ENCODE data around the gene HS3ST2.
"Not testable (repeated sequence)": the region's sequence is repeated elsewhere in the genome, so short reads cannot be mapped to it uniquely, and the experiment has no call there.

HS3ST2 gene

GRCh38 chr16:22882981-22883380, 69.0 kb downstream of the HS3ST2 start:
- Histone ChIP-seq H3K9me3 (ENCODE audit: low read length) (no peaks in the 10 kb centered on the region), H3K4me1 (ENCODE audit: insufficient read depth, low read length) (no peaks in the 10 kb centered on the region), H3K4me3 (ENCODE audit: low read depth in 1 of 2, low read length in 2 of 2) (no peak overlapping the region), H3K27ac (ENCODE audit: low read depth, low read length) (no peak overlapping the region), H3K36me3 (ENCODE audit: insufficient read depth, low read length) (no peaks in the 10 kb centered on the region), H3K9ac (ENCODE audit: low read length) (no peak overlapping the region), H3K27me3 (ENCODE audit: control insufficient read depth in 1 of 2, insufficient read depth in 2 of 2, low read length in 2 of 2) (no peaks in the 10 kb centered on the region)

DNA sequence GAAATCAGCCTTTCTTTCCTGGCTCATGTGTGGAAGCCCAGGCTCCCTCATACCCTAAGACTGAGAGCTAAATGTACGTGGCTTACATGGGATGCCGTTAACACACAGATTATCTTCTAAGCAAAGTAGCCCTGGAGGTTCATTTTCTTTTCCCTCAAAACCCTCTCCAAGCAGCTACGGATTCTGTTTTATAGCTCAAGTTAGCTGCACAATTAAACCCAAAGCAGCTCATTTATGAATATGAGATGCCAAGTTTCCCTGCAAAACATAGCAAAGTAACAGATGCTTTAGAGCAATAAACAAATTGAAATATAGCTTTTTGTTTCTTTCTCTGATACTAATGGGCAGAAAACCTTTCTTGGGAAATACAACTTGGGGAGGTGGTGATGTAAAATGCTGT, 72.0 kb downstream of the HS3ST2 start:
- no peaks in the 10 kb centered on the region for H3K36me3 ChIP-seq (ENCODE audit: insufficient read depth, low read length)
- no peak overlapping the region for H3K4me3 ChIP-seq (ENCODE audit: low read depth in 1 of 2, low read length in 2 of 2)
- no peaks in the 10 kb centered on the region for H3K4me1 ChIP-seq (ENCODE audit: insufficient read depth, low read length)
- H3K27ac ChIP-seq (ENCODE audit: low read depth, low read length), result no peak overlapping the region
- no peak overlapping the region for H3K9ac ChIP-seq (ENCODE audit: low read length)
- no peaks in the 10 kb centered on the region for H3K9me3 ChIP-seq (ENCODE audit: low read length)
- no peaks in the 10 kb centered on the region for H3K27me3 ChIP-seq (ENCODE audit: control insufficient read depth in 1 of 2, insufficient read depth in 2 of 2, low read length in 2 of 2)

- H3K27me3 ChIP-seq (ENCODE audit: control insufficient read depth in 1 of 2, insufficient read depth in 2 of 2, low read length in 2 of 2), result no peaks in the 10 kb centered on the region
- H3K36me3 ChIP-seq (ENCODE audit: insufficient read depth, low read length), result no peaks in the 10 kb centered on the region
- no peak overlapping the region for H3K4me3 ChIP-seq (ENCODE audit: low read depth in 1 of 2, low read length in 2 of 2)
- no peak overlapping the region for H3K9ac ChIP-seq (ENCODE audit: low read length)
- H3K27ac ChIP-seq (ENCODE audit: low read depth, low read length), result no peak overlapping the region
- H3K9me3 ChIP-seq (ENCODE audit: low read length), result no peaks in the 10 kb centered on the region
- no peaks in the 10 kb centered on the region for H3K4me1 ChIP-seq (ENCODE audit: insufficient read depth, low read length)
These were observed 73.0 kb downstream of the HS3ST2 start for GRCh38 chr16:22886927-22887326.

GRCh38 chr16:22887445-22887844, 73.5 kb downstream of the HS3ST2 start:
- H3K4me3 ChIP-seq (ENCODE audit: low read depth in 1 of 2, low read length in 2 of 2), result no peak overlapping the region
- H3K4me1 ChIP-seq (ENCODE audit: insufficient read depth, low read length), result no peaks in the 10 kb centered on the region
- no peaks in the 10 kb centered on the region for H3K27me3 ChIP-seq (ENCODE audit: control insufficient read depth in 1 of 2, insufficient read depth in 2 of 2, low read length in 2 of 2)
- H3K27ac ChIP-seq (ENCODE audit: low read depth, low read length), result no peak overlapping the region
- no peaks in the 10 kb centered on the region for H3K36me3 ChIP-seq (ENCODE audit: insufficient read depth, low read length)
- no peaks in the 10 kb centered on the region for H3K9me3 ChIP-seq (ENCODE audit: low read length)
- H3K9ac ChIP-seq (ENCODE audit: low read length), result no peak overlapping the region

DNA sequence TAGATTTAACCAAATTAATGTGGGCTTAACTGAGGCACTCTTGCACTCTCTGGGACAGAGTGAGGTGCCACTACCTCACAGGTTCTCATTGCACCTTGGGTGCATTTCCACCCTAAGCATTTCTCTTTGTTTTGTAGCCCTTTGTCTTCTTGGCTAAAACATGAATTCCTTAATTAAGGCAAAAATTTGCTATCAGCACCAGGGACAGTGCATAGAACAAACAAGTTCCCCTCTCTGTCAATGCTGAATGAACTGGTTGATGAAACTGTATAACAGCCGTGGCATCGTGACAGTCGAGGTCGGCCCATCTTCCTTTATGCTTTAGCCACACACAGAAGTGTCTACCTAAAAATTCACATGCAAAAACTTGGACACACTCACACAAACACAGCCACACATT, 74.8 kb downstream of the HS3ST2 start:
- Histone ChIP-seq H3K36me3 (ENCODE audit: insufficient read depth, low read length) (no peaks in the 10 kb centered on the region), H3K9ac (ENCODE audit: low read length) (no peak overlapping the region), H3K27ac (ENCODE audit: low read depth, low read length) (no peak overlapping the region), H3K9me3 (ENCODE audit: low read length) (no peaks in the 10 kb centered on the region), H3K27me3 (ENCODE audit: control insufficient read depth in 1 of 2, insufficient read depth in 2 of 2, low read length in 2 of 2) (no peaks in the 10 kb centered on the region), H3K4me1 (ENCODE audit: insufficient read depth, low read length) (no peaks in the 10 kb centered on the region), H3K4me3 (ENCODE audit: low read depth in 1 of 2, low read length in 2 of 2) (no peak overlapping the region)

DNA sequence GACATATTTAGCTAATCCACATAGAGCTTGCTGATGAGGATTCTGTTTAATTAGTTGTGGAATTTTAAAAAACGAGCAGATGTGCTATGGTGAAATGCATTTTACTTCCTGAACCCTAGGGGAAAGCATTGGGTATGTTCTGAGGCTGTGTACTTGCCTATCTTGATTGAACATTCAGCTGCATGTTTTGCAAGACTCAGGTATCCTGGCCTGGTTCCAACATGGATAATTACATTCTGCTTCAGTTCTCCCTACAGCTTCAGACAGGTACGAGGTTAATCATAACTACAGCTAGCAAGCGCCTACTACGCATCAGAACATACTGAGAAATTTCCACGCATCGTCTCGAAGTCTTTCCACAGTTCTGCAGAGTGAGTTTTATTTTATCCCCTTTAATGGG, 77.0 kb downstream of the HS3ST2 start:
- H3K27me3 ChIP-seq (ENCODE audit: control insufficient read depth in 1 of 2, insufficient read depth in 2 of 2, low read length in 2 of 2), result no peaks in the 10 kb centered on the region
- H3K9me3 ChIP-seq (ENCODE audit: low read length), result no peaks in the 10 kb centered on the region
- no peak overlapping the region for H3K9ac ChIP-seq (ENCODE audit: low read length)
- H3K36me3 ChIP-seq (ENCODE audit: insufficient read depth, low read length), result no peaks in the 10 kb centered on the region
- H3K4me3 ChIP-seq (ENCODE audit: low read depth in 1 of 2, low read length in 2 of 2), result no peak overlapping the region
- H3K4me1 ChIP-seq (ENCODE audit: insufficient read depth, low read length), result no peaks in the 10 kb centered on the region
- no peak overlapping the region for H3K27ac ChIP-seq (ENCODE audit: low read depth, low read length)

DNA sequence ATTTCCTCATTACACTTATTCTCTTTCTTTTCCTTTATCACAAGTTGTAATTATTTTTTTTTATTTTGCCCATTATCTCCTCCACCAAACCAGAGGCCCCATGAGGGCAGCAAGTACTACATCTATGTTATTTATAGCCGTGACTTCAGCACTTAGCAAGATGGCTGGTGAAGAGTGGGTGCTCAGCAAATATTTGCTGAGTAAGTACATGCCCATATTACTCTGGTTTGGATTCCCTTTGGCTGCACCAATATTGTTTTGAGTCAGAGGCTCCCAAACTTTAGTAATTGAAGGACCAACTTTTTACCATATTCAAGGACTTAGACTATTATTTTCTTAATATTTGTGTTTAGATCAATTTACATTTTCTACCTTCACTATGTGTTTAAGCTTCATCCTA, 83.2 kb downstream of the HS3ST2 start:
- H3K36me3 ChIP-seq (ENCODE audit: insufficient read depth, low read length), result no peaks in the 10 kb centered on the region
- no peak overlapping the region for H3K27ac ChIP-seq (ENCODE audit: low read depth, low read length)
- H3K9me3 ChIP-seq (ENCODE audit: low read length), result no peaks in the 10 kb centered on the region
- H3K27me3 ChIP-seq (ENCODE audit: control insufficient read depth in 1 of 2, insufficient read depth in 2 of 2, low read length in 2 of 2), result no peaks in the 10 kb centered on the region
- no peak overlapping the region for H3K4me3 ChIP-seq (ENCODE audit: low read depth in 1 of 2, low read length in 2 of 2)
- no peak overlapping the region for H3K9ac ChIP-seq (ENCODE audit: low read length)
- H3K4me1 ChIP-seq (ENCODE audit: insufficient read depth, low read length), result no peaks in the 10 kb centered on the region

- Histone ChIP-seq H3K27ac (ENCODE audit: low read depth, low read length) (no peak overlapping the region), H3K27me3 (ENCODE audit: control insufficient read depth in 1 of 2, insufficient read depth in 2 of 2, low read length in 2 of 2) (no peaks in the 10 kb centered on the region), H3K4me3 (ENCODE audit: low read depth in 1 of 2, low read length in 2 of 2) (no peak overlapping the region), H3K9ac (ENCODE audit: low read length) (no peak overlapping the region), H3K9me3 (ENCODE audit: low read length) (no peaks in the 10 kb centered on the region), H3K36me3 (ENCODE audit: insufficient read depth, low read length) (no peaks in the 10 kb centered on the region), H3K4me1 (ENCODE audit: insufficient read depth, low read length) (no peaks in the 10 kb centered on the region)
These were observed 84.2 kb downstream of the HS3ST2 start for GRCh38 chr16:22898131-22898530.

DNA sequence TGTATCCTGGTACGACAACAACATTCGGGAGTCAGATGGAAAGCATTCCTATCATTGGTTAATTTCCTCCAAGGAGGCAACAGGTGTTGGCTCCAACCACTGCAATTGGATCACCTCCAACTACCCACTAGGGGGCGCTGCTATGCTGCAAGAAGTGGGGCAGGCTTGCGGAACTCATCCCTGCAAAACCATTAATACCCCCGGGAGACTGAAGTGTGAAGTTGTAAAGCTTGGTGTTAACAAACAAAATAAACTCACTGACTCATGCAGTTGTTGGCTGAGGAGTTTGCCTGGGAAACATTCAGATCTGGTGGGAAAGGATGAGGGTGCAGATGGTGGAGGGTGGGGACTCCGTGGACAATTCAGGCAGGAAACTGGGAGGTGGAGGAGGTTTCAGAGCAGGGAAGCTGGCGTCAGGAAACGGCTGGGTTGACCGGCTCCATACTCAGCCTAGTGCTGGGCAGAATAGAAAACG, 84.9 kb downstream of the HS3ST2 start:
- Histone ChIP-seq H3K9ac (ENCODE audit: low read length) (no peak overlapping the region), H3K36me3 (ENCODE audit: insufficient read depth, low read length) (no peaks in the 10 kb centered on the region), H3K27ac (ENCODE audit: low read depth, low read length) (no peak overlapping the region), H3K27me3 (ENCODE audit: control insufficient read depth in 1 of 2, insufficient read depth in 2 of 2, low read length in 2 of 2) (no peaks in the 10 kb centered on the region), H3K9me3 (ENCODE audit: low read length) (no peaks in the 10 kb centered on the region), H3K4me3 (ENCODE audit: low read depth in 1 of 2, low read length in 2 of 2) (no peak overlapping the region), H3K4me1 (ENCODE audit: insufficient read depth, low read length) (no peaks in the 10 kb centered on the region)

GRCh38 chr16:22899567-22899966, 85.6 kb downstream of the HS3ST2 start:
- H3K27me3 ChIP-seq (ENCODE audit: control insufficient read depth in 1 of 2, insufficient read depth in 2 of 2, low read length in 2 of 2); H3K9me3 ChIP-seq (ENCODE audit: low read length); H3K4me3 ChIP-seq (ENCODE audit: low read depth in 1 of 2, low read length in 2 of 2); H3K27ac ChIP-seq (ENCODE audit: low read depth, low read length); H3K36me3 ChIP-seq (ENCODE audit: insufficient read depth, low read length); H3K4me1 ChIP-seq (ENCODE audit: insufficient read depth, low read length); H3K9ac ChIP-seq (ENCODE audit: low read length): not testable (repeated sequence)

DNA sequence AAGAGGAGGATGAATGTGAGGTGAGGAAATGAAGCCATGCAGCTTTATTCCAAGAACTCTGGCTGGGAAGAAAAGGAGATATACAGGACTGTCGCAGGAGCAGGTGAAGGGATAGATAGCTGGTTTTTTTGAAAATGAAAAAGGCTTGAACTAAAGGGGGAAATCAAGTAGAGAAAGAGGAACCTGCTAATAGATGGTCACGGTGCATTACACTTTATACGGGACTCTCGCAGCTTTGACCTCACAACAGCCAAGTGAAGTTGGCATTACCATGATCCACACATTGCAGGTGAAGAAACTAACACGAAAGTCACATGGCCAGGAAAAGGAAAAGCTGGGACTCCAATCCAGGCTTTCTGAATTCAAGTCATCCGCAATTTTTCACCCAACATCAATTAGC, 86.9 kb downstream of the HS3ST2 start:
- Histone ChIP-seq H3K27ac (ENCODE audit: low read depth, low read length) (no peak overlapping the region), H3K36me3 (ENCODE audit: insufficient read depth, low read length) (no peaks in the 10 kb centered on the region), H3K4me1 (ENCODE audit: insufficient read depth, low read length) (no peaks in the 10 kb centered on the region), H3K27me3 (ENCODE audit: control insufficient read depth in 1 of 2, insufficient read depth in 2 of 2, low read length in 2 of 2) (no peaks in the 10 kb centered on the region), H3K9ac (ENCODE audit: low read length) (no peak overlapping the region), H3K9me3 (ENCODE audit: low read length) (no peaks in the 10 kb centered on the region), H3K4me3 (ENCODE audit: low read depth in 1 of 2, low read length in 2 of 2) (no peak overlapping the region)

- H3K27me3 ChIP-seq (ENCODE audit: control insufficient read depth in 1 of 2, insufficient read depth in 2 of 2, low read length in 2 of 2), result no peaks in the 10 kb centered on the region
- no peak overlapping the region for H3K4me3 ChIP-seq (ENCODE audit: low read depth in 1 of 2, low read length in 2 of 2)
These were observed 87.6 kb downstream of the HS3ST2 start for GRCh38 chr16:22901563-22901962.

More at GRCh38 chr16:22901563-22901962, 87.6 kb downstream of the HS3ST2 start:
- H3K36me3 ChIP-seq (ENCODE audit: insufficient read depth, low read length), result no peaks in the 10 kb centered on the region
- H3K9ac ChIP-seq (ENCODE audit: low read length), result no peak overlapping the region
- no peak overlapping the region for H3K27ac ChIP-seq (ENCODE audit: low read depth, low read length)
- no peaks in the 10 kb centered on the region for H3K4me1 ChIP-seq (ENCODE audit: insufficient read depth, low read length)
- no peaks in the 10 kb centered on the region for H3K9me3 ChIP-seq (ENCODE audit: low read length)
